Measurements from ENCODE around the gene LOXHD1. TPM values are rescaled to one million over a fixed set of nuclear protein-coding genes. Genes with fewer than 3 reads are reported as not detected.

Gene LOXHD1
- total and polyA plus RNA-seq, 2 donors (not counting 1 experiment from before 2014, with no cell fraction given), result not detected

DNA sequence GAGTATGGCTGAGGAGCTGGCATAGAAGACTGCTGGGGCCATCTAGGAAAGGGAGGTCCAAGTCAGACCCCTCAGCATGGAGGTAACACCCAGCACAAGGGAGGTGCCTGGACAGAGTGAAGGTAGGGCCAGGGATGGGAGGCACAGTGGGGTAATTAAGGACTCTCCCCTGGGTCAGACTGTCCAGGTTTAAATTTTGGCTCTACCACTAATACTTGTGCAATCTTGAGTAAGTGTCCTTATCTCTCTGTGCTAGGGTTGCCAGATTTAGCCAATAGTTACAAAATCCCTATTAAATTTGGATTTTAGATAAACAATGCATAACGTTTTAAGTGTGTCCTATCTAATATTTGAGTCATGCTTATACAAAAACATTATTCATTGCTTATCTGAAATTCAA, 109.5 kb downstream of the LOXHD1 start:
- ChIA-PET CTCF (no interaction called here), POLR2A (no interaction called here)
- no peaks in the 10 kb centered on the region for H3K36me3 ChIP-seq (replicated peaks in 1 of 2; ENCODE audit: control extremely low read depth in 1 of 2, control insufficient read depth in 1 of 2, extremely low read depth in 1 of 2, insufficient read depth in 2 of 2, low read length in 1 of 2)
- no peaks in the 10 kb centered on the region for H3K4me1 Mint-ChIP-seq
- intact Hi-C loops (cut with micrococcal nuclease), result no loop called here
- H3K27ac ChIP-seq (ENCODE audit: low read length in 2 of 2), result no peak overlapping the region
- H3K27me3 Mint-ChIP-seq, result peaks cover 6% of the 10 kb centered on the region
- no peak for TF ChIP-seq EZH2 (IDR thresholded peaks at IDR 0.05; ENCODE audit: borderline replicate concordance, insufficient read depth, low read depth, low read length, poor library complexity, severe bottlenecking)
- TF ChIP-seq, protein P1, sequence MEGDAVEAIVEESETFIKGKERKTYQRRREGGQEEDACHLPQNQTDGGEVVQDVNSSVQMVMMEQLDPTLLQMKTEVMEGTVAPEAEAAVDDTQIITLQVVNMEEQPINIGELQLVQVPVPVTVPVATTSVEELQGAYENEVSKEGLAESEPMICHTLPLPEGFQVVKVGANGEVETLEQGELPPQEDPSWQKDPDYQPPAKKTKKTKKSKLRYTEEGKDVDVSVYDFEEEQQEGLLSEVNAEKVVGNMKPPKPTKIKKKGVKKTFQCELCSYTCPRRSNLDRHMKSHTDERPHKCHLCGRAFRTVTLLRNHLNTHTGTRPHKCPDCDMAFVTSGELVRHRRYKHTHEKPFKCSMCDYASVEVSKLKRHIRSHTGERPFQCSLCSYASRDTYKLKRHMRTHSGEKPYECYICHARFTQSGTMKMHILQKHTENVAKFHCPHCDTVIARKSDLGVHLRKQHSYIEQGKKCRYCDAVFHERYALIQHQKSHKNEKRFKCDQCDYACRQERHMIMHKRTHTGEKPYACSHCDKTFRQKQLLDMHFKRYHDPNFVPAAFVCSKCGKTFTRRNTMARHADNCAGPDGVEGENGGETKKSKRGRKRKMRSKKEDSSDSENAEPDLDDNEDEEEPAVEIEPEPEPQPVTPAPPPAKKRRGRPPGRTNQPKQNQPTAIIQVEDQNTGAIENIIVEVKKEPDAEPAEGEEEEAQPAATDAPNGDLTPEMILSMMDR (IDR thresholded peaks at IDR 0.05), result no peak
- H2AFZ ChIP-seq (ENCODE audit: insufficient read depth, low read depth, low read length, poor library complexity, severe bottlenecking), result no peak overlapping the region
- H3K79me2 ChIP-seq (ENCODE audit: control insufficient read depth, insufficient read depth, low read length), result no peaks in the 10 kb centered on the region
- no peak overlapping the region for H3K4me3 ChIP-seq (ENCODE audit: control extremely low read depth in 1 of 5, extremely low read depth in 1 of 5, insufficient read depth in 1 of 5, low read depth in 2 of 5, low read length in 4 of 5)
- ATAC-seq (ENCODE audit: low read depth) (no peak), DNase-seq (no peak)
- no peak overlapping the region for H3K4me3 Mint-ChIP-seq
- H3K9me3 ChIP-seq (ENCODE audit: control extremely low read depth in 1 of 3, control insufficient read depth in 2 of 3, insufficient read depth in 1 of 3, low read length in 2 of 3), result peaks cover 0 to 5% (median 0%) of the 10 kb centered on the region in 3 donors
- H3K9ac ChIP-seq (ENCODE audit: low read length), result no peak overlapping the region
- H4K20me1 ChIP-seq (ENCODE audit: control insufficient read depth, insufficient read depth, low read length, poor library complexity, severe bottlenecking), result no peaks in the 10 kb centered on the region
- no peaks in the 10 kb centered on the region for H3K4me1 ChIP-seq (ENCODE audit: control insufficient read depth in 2 of 2, insufficient read depth in 2 of 2, low read length in 2 of 2)
- peaks cover 2% of the 10 kb centered on the region for H3K9me3 Mint-ChIP-seq (ENCODE audit: insufficient read depth)
- H3K27me3 ChIP-seq (replicated peaks in 1 of 4; ENCODE audit: control extremely low read depth in 1 of 4, control insufficient read depth in 3 of 4, insufficient read depth in 4 of 4, low read length in 3 of 4), result no peaks in the 10 kb centered on the region
- H3K4me2 ChIP-seq (replicated peaks; ENCODE audit: low read depth, low read length, poor library complexity, severe bottlenecking), result no peak overlapping the region
- no CpG with 5 or more reads among the region's 1 CpG for WGBS (ENCODE audit: insufficient coverage)
- no peak overlapping the region for H3K27ac Mint-ChIP-seq

DNA sequence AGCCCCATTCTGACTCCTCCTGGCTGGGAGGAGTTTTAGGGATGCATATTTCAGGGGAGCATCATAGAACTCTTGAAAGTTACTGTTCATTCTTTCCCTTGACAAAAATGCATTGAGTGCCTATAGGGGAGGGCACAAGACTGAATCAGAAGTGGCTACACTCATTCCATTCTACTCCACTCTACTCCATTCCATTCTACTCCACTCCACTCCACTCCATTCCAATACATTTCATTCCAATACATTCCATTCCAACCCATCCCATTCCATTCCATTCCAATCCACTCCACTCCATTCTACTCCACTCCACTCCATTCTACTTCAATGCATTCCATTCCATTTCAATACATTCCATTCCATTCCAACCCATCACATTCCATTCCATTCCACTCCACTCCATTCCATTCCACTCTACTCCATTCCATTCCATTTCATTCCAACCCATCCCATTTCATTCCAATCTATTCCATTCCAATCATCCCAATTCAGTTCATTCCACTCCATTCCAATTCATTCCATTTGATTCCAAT, 110.8 kb downstream of the LOXHD1 start:
- peaks cover 6% of the 10 kb centered on the region for H3K27me3 Mint-ChIP-seq
- Histone ChIP-seq H3K9ac (ENCODE audit: low read length) (no peak overlapping the region), H3K36me3 (replicated peaks in 1 of 2; ENCODE audit: control extremely low read depth in 1 of 2, control insufficient read depth in 1 of 2, extremely low read depth in 1 of 2, insufficient read depth in 2 of 2, low read length in 1 of 2) (no peaks in the 10 kb centered on the region), H4K20me1 (ENCODE audit: control insufficient read depth, insufficient read depth, low read length, poor library complexity, severe bottlenecking) (no peaks in the 10 kb centered on the region), H3K79me2 (ENCODE audit: control insufficient read depth, insufficient read depth, low read length) (no peaks in the 10 kb centered on the region), H2AFZ (ENCODE audit: insufficient read depth, low read depth, low read length, poor library complexity, severe bottlenecking) (no peak overlapping the region), H3K9me3 (ENCODE audit: control extremely low read depth in 1 of 3, control insufficient read depth in 2 of 3, insufficient read depth in 1 of 3, low read length in 2 of 3) (peaks cover 0 to 4% (median 0%) of the 10 kb centered on the region in 3 donors), H3K27ac (ENCODE audit: low read length in 2 of 2) (no peak overlapping the region), H3K4me2 (replicated peaks; ENCODE audit: low read depth, low read length, poor library complexity, severe bottlenecking) (no peak overlapping the region), H3K4me3 (ENCODE audit: control extremely low read depth in 1 of 5, extremely low read depth in 1 of 5, insufficient read depth in 1 of 5, low read depth in 2 of 5, low read length in 4 of 5) (no peak overlapping the region), H3K4me1 (ENCODE audit: control insufficient read depth in 2 of 2, insufficient read depth in 2 of 2, low read length in 2 of 2) (no peaks in the 10 kb centered on the region), H3K27me3 (replicated peaks in 1 of 4; ENCODE audit: control extremely low read depth in 1 of 4, control insufficient read depth in 3 of 4, insufficient read depth in 4 of 4, low read length in 3 of 4) (no peaks in the 10 kb centered on the region)
- no peak overlapping the region for H3K4me3 Mint-ChIP-seq
- intact Hi-C loops (cut with micrococcal nuclease), result no loop called here
- no peak overlapping the region for H3K27ac Mint-ChIP-seq
- CTCF ChIA-PET, result no interaction called here
- TF ChIP-seq, protein P1 (IDR thresholded peaks at IDR 0.05), result no peak
- TF ChIP-seq EZH2 (IDR thresholded peaks at IDR 0.05; ENCODE audit: borderline replicate concordance, insufficient read depth, low read depth, low read length, poor library complexity, severe bottlenecking), result no peak
- H3K4me1 Mint-ChIP-seq, result no peaks in the 10 kb centered on the region
- DNase-seq, result no peak
- no peak for ATAC-seq (ENCODE audit: low read depth)
- peaks cover 2% of the 10 kb centered on the region for H3K9me3 Mint-ChIP-seq (ENCODE audit: insufficient read depth)
- POLR2A ChIA-PET, result no interaction called here

All from B cell (primary cell).